ENCODE data around the gene SART1.
A peak's percentile ranks its signal among the peaks of the same experiment; 100 is the strongest.
"Not testable (repeated sequence)": the region's sequence is repeated elsewhere in the genome, so short reads cannot be mapped to it uniquely, and the experiment has no call there.

The SART1 gene

DNA sequence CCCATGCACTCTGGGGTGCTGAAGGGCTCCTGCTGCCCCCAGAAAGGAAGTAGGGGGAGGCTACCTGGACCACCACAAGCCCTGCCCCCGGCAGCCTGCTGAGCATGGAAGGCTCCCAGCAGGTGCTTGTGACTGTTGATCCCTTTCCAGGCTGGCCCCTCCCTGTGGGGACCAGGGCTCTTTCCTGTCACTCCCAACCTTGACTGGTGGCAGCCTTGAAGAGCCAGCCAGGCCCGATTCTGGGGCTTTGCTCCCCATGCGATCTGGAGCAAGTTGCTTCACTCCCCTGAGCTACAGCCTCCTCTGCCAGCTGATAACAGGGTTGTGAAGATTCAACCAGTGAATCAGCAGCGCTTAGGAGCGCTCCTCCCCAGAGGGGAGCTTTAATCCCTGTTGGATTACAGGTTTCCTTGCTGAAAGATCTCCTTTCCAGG is 45.7 kb downstream of the SART1 start:
- no peak overlapping the region for H3K9ac ChIP-seq (ENCODE audit: low read length)
- H4K20me1 ChIP-seq (ENCODE audit: insufficient read depth, low read length), result no peaks in the 10 kb centered on the region

DNA sequence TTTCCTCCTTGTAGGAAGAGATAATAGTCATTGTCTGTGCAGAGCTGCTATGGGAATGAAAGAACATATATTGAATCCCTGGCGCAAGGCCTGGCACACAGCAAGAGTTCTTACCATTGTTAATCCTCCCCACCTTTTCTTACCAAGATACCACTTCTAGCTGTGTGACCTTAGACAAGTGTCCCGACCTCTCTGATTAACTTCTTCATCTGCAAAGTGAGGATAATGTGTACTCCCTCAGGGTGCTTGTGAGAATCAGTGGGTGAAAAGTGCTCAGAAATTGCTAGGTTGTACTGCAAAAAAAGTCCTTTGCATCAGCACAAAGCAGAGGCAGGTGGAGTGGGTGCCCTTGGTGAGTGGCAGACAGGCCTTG is 46.5 kb downstream of the SART1 start:
- no peak overlapping the region for H3K9ac ChIP-seq (ENCODE audit: low read length)
- H3K27me3 ChIP-seq (replicated peaks; ENCODE audit: insufficient read depth, low read length), result no peaks in the 10 kb centered on the region
- H3F3A ChIP-seq (ENCODE audit: insufficient read depth, low read length), result peaks cover 21% of the 10 kb centered on the region
- no peaks in the 10 kb centered on the region for H3K9me3 ChIP-seq (replicated peaks; ENCODE audit: insufficient read depth, low read length)
- H2AFZ ChIP-seq (ENCODE audit: low read length), result no peak overlapping the region
- no peak overlapping the region for H3K4me3 ChIP-seq (ENCODE audit: low read length)
- no peaks in the 10 kb centered on the region for H4K20me1 ChIP-seq (ENCODE audit: insufficient read depth, low read length)
- H3K4me2 ChIP-seq (ENCODE audit: low read depth, low read length), result no peak overlapping the region
- no peaks in the 10 kb centered on the region for H3K9me2 ChIP-seq (replicated peaks; ENCODE audit: insufficient read depth, low read length)
- TF ChIP-seq, protein P1, sequence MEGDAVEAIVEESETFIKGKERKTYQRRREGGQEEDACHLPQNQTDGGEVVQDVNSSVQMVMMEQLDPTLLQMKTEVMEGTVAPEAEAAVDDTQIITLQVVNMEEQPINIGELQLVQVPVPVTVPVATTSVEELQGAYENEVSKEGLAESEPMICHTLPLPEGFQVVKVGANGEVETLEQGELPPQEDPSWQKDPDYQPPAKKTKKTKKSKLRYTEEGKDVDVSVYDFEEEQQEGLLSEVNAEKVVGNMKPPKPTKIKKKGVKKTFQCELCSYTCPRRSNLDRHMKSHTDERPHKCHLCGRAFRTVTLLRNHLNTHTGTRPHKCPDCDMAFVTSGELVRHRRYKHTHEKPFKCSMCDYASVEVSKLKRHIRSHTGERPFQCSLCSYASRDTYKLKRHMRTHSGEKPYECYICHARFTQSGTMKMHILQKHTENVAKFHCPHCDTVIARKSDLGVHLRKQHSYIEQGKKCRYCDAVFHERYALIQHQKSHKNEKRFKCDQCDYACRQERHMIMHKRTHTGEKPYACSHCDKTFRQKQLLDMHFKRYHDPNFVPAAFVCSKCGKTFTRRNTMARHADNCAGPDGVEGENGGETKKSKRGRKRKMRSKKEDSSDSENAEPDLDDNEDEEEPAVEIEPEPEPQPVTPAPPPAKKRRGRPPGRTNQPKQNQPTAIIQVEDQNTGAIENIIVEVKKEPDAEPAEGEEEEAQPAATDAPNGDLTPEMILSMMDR (IDR thresholded peaks at IDR 0.05; ENCODE audit: low read length), result no peak
- no peak for TF ChIP-seq EZH2 (optimal IDR thresholded peaks at IDR 0.05; ENCODE audit: low read depth, low read length)
- TF ChIP-seq EZH2phosphoT487 (IDR thresholded peaks at IDR 0.05; ENCODE audit: low read length), result no peak
- peaks cover 40% of the 10 kb centered on the region for H3K4me1 ChIP-seq (ENCODE audit: low read length)
- H3K27ac ChIP-seq (ENCODE audit: low read length), result no peak overlapping the region
- no peaks in the 10 kb centered on the region; the same call in 1 of the 2 replicates for H3K36me3 ChIP-seq (replicated peaks; ENCODE audit: insufficient read depth, low read length)
- peaks cover 17% of the 10 kb centered on the region for H3K79me2 ChIP-seq (ENCODE audit: low read length)
- no peak for DNase-seq

More for the DNA sequence above, 45.7 kb downstream of the SART1 start:
- Histone ChIP-seq H3K4me2 (ENCODE audit: low read depth, low read length) (no peak overlapping the region), H3F3A (ENCODE audit: insufficient read depth, low read length) (peaks cover 22% of the 10 kb centered on the region), H3K9me2 (replicated peaks; ENCODE audit: insufficient read depth, low read length) (no peaks in the 10 kb centered on the region), H3K79me2 (ENCODE audit: low read length) (peaks cover 21% of the 10 kb centered on the region), H3K9me3 (replicated peaks; ENCODE audit: insufficient read depth, low read length) (no peaks in the 10 kb centered on the region), H3K27me3 (replicated peaks; ENCODE audit: insufficient read depth, low read length) (no peaks in the 10 kb centered on the region), H2AFZ (ENCODE audit: low read length) (no peak overlapping the region), H3K27ac (ENCODE audit: low read length) (peak overlapping the region; percentile 64; the same call in 1 of the 2 replicates), H3K4me3 (ENCODE audit: low read length) (no peak overlapping the region), H3K4me1 (ENCODE audit: low read length) (peaks cover 40% of the 10 kb centered on the region), H3K36me3 (replicated peaks; ENCODE audit: insufficient read depth, low read length) (no peaks in the 10 kb centered on the region; the same call in 1 of the 2 replicates)
- TF ChIP-seq EZH2phosphoT487 (IDR thresholded peaks at IDR 0.05; ENCODE audit: low read length) (no peak), EZH2 (optimal IDR thresholded peaks at IDR 0.05; ENCODE audit: low read depth, low read length) (no peak)
- TF ChIP-seq, protein P1 (IDR thresholded peaks at IDR 0.05; ENCODE audit: low read length), result no peak
- DNase-seq, result no peak

DNA sequence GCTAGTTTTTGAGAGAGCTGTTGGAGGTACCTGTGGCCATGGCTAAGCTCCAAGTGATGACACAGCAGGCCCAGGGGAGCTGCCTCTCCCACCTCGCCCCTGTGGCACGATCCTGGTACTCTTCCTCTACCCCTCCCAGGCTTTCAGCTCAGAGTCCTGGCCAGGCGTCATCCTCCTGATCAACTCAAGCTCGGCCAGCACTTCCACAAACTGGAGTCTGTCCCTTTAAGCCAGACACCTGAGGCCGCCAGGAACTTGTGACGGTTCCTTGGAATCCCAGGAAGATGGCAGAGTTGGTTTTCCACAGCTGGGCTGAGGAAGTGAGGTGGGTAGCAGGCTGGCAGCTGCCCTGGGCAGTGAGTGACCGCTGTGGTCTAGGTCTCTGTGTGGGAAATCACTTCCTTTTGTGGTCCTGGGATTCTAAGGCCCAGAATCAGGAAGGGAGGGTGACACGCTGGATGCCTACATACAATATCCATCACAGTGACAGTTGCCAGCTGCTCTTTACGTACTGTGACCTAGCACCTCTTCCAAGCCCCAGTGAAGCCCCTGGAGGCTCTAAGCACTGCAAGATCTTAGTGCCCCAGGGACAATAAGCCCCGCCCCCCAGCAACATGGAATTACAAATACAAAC is 47.1 kb downstream of the SART1 start:
- Histone ChIP-seq H3K4me2 (ENCODE audit: low read depth, low read length) (no peak overlapping the region), H3K9ac (ENCODE audit: low read length) (no peak overlapping the region), H3K4me3 (ENCODE audit: low read length) (no peak overlapping the region), H3K9me3 (replicated peaks; ENCODE audit: insufficient read depth, low read length) (no peaks in the 10 kb centered on the region), H3K79me2 (ENCODE audit: low read length) (peaks cover 12% of the 10 kb centered on the region), H3K4me1 (ENCODE audit: low read length) (peaks cover 35% of the 10 kb centered on the region), H3K9me2 (replicated peaks; ENCODE audit: insufficient read depth, low read length) (no peaks in the 10 kb centered on the region), H3K36me3 (replicated peaks; ENCODE audit: insufficient read depth, low read length) (no peaks in the 10 kb centered on the region; the same call in 1 of the 2 replicates), H4K20me1 (ENCODE audit: insufficient read depth, low read length) (no peaks in the 10 kb centered on the region), H3K27ac (ENCODE audit: low read length) (no peak overlapping the region), H3K27me3 (replicated peaks; ENCODE audit: insufficient read depth, low read length) (no peaks in the 10 kb centered on the region), H2AFZ (ENCODE audit: low read length) (no peak overlapping the region), H3F3A (ENCODE audit: insufficient read depth, low read length) (peaks cover 21% of the 10 kb centered on the region)
- TF ChIP-seq, protein P1 (IDR thresholded peaks at IDR 0.05; ENCODE audit: low read length), result no peak
- TF ChIP-seq EZH2 (optimal IDR thresholded peaks at IDR 0.05; ENCODE audit: low read depth, low read length) (no peak), EZH2phosphoT487 (IDR thresholded peaks at IDR 0.05; ENCODE audit: low read length) (no peak)
- no peak for DNase-seq

DNA sequence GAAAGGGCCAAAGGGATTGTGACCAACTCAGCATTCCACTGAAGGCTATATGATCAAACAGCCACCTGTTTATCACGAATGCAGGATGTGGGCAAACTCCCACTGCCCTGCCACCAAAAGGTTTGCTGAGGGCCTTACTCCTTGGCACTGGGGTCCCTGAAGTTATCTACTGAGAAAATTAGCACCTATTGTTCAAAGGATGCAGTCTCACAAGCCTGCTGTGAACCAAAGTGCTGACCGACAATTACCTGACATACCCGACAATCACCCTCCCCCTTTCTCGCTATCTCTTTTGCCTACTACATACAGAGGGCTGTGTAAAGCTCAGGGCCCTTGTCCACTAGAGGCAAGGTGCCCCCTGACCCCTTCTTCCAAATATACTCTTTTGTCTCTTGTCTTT is 48.5 kb downstream of the SART1 start:
- peaks cover 22% of the 10 kb centered on the region for H3K4me1 ChIP-seq (ENCODE audit: low read length)

More for the DNA sequence above, 48.5 kb downstream of the SART1 start:
- H2AFZ ChIP-seq (ENCODE audit: low read length); H3K9ac ChIP-seq (ENCODE audit: low read length); H4K20me1 ChIP-seq (ENCODE audit: insufficient read depth, low read length); H3K9me2 ChIP-seq (replicated peaks; ENCODE audit: insufficient read depth, low read length); H3K27ac ChIP-seq (ENCODE audit: low read length); H3K79me2 ChIP-seq (ENCODE audit: low read length); H3K4me3 ChIP-seq (ENCODE audit: low read length); H3K9me3 ChIP-seq (replicated peaks; ENCODE audit: insufficient read depth, low read length); H3K27me3 ChIP-seq (replicated peaks; ENCODE audit: insufficient read depth, low read length); DNase-seq; H3K4me2 ChIP-seq (ENCODE audit: low read depth, low read length); H3K36me3 ChIP-seq (replicated peaks; ENCODE audit: insufficient read depth, low read length): not testable (repeated sequence)
- peaks cover 10% of the 10 kb centered on the region for H3F3A ChIP-seq (ENCODE audit: insufficient read depth, low read length)
